GM13976 (cell line): ENCODE data around the gene SCRN2.

ENCODE experiments used
- DNase-seq: peaks from one replicate; pipeline ENCODE4 v3.0.0; 2012; ENCODE audit warnings: low spot score
- CTCF ChIP-seq: IDR thresholded peaks from 2 replicates; pipeline ENCODE4 v1.5.1; 2012; ENCODE audit warnings: borderline replicate concordance, mild to moderate bottlenecking; ENCODE audit not compliant: insufficient read depth; ENCODE audit errors: extremely low read depth, missing control alignments, control extremely low read depth
- in situ Hi-C: fragments of 300-500 bp; cut with MboI; formaldehyde crosslinking; loops from one replicate; pipeline ENCODE4 v1.12.0; 2022; ENCODE audit warnings: low sequenced_read_pairs, mixed read lengths, inconsistent platforms; ENCODE audit not compliant: unreplicated experiment

SCRN2 gene

GRCh38 chr17:47808830-47809480, 32.1 kb downstream of the SCRN2 start:
- no peak for TF ChIP-seq CTCF
- no peak for DNase-seq
- in situ Hi-C loops, result no loop called here

GRCh38 chr17:47808036-47808829, 32.8 kb downstream of the SCRN2 start:
- TF ChIP-seq CTCF, result no peak
- no peak for DNase-seq
- in situ Hi-C loops, result no loop called here

GRCh38 chr17:47807421-47807820, 33.7 kb downstream of the SCRN2 start:
- DNase-seq, result no peak
- TF ChIP-seq CTCF, result no peak
- in situ Hi-C loops, result no loop called here

GRCh38 chr17:47806913-47807255, 34.2 kb downstream of the SCRN2 start:
- no peak for TF ChIP-seq CTCF
- DNase-seq, result no peak
- in situ Hi-C loops, result no loop called here

GRCh38 chr17:47806026-47806912, 34.8 kb downstream of the SCRN2 start:
- no peak for DNase-seq
- TF ChIP-seq CTCF, result no peak
- in situ Hi-C loops, result no loop called here

- TF ChIP-seq CTCF, result no peak
- DNase-seq, result no peak
- in situ Hi-C loops, result no loop called here
Observed at GRCh38 chr17:47804461-47804860, 36.6 kb downstream of the SCRN2 start.
